NT2/D1 (cell line): Measurements from ENCODE around the gene TMEM247.

ENCODE experiments used
- DNase-seq: peaks from one replicate; pipeline ENCODE4 v3.0.0-alpha.2; 2011; ENCODE audit warnings: low read depth, low spot score
- H3K27me3 ChIP-seq: 2 replicates; pipeline ENCODE4 v1.6.0; 2011; ENCODE audit warnings: mild to moderate bottlenecking; ENCODE audit not compliant: insufficient read length, insufficient read depth
- H3K36me3 ChIP-seq: 2 replicates; pipeline ENCODE4 v1.6.1; 2011; ENCODE audit warnings: mild to moderate bottlenecking, low read length, mixed read lengths; ENCODE audit not compliant: insufficient read depth, insufficient read length
- H3K4me1 ChIP-seq: 2 replicates; pipeline ENCODE4 v1.5.1; 2011; ENCODE audit not compliant: insufficient read depth, insufficient read length
- H3K4me3 ChIP-seq: 2 replicates; pipeline ENCODE4 v1.5.1; 2011; ENCODE audit warnings: low read depth; ENCODE audit not compliant: insufficient read length
- H3K9ac ChIP-seq: 2 replicates; pipeline ENCODE4 v1.6.0; 2011; ENCODE audit warnings: low read depth; ENCODE audit not compliant: insufficient read length
- H3K9me3 ChIP-seq: 2 replicates; pipeline ENCODE4 v1.5.1; 2011; ENCODE audit warnings: mild to moderate bottlenecking, low read length; ENCODE audit not compliant: insufficient read depth
- SUZ12 ChIP-seq: IDR thresholded peaks from 2 replicates; pipeline ENCODE4 v1.6.1; 2011; ENCODE audit not compliant: insufficient read length, insufficient read depth; ENCODE audit errors: extremely low read depth
- YY1 ChIP-seq: IDR thresholded peaks from 2 replicates; pipeline ENCODE4 v1.6.1; 2011; ENCODE audit not compliant: insufficient read length, insufficient read depth
- ZNF274 ChIP-seq: IDR thresholded peaks from 2 replicates; pipeline ENCODE4 v1.6.1; 2011; ENCODE audit warnings: mild to moderate bottlenecking, low read depth, low read length

The TMEM247 gene

GRCh38 chr2:46489423-46490174, 10.2 kb downstream of the TMEM247 start:
- TF ChIP-seq ZNF274 (no peak), YY1 (no peak), SUZ12 (no peak)
- Histone ChIP-seq H3K9me3 (no peaks in the 10 kb centered on the region), H3K4me1 (peaks cover 9% of the 10 kb centered on the region), H3K27me3 (peaks cover 3% of the 10 kb centered on the region), H3K9ac (no peak overlapping the region), H3K4me3 (no peak overlapping the region), H3K36me3 (no peaks in the 10 kb centered on the region)
- no peak for DNase-seq

GRCh38 chr2:46490521-46491141, 11.3 kb downstream of the TMEM247 start:
- Histone ChIP-seq H3K9me3 (no peaks in the 10 kb centered on the region), H3K4me1 (peaks cover 9% of the 10 kb centered on the region), H3K4me3 (no peak overlapping the region), H3K27me3 (peaks cover 3% of the 10 kb centered on the region), H3K9ac (no peak overlapping the region), H3K36me3 (no peaks in the 10 kb centered on the region)
- no peak for DNase-seq
- TF ChIP-seq SUZ12 (no peak), ZNF274 (no peak), YY1 (no peak)

DNA sequence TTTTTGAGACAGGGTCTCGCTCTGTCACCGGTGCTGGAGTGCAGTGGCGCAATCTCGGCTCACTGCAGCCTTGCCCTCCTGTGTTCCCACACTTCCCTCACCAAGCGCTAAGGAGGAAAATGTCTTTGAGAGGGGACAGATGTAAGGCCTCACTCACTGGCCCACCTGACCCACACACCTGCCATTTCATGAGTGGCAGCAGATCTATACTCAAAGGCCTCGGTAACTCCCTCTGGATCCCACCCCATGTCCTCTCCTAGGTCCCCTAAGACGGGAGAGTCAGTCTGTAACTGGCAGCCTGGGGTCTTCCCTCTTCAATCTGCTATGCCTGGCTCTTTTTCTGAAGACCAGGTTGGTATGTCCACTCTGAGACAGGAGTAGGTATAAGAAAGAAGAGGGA, 12.9 kb downstream of the TMEM247 start:
- Histone ChIP-seq H3K9me3 (no peaks in the 10 kb centered on the region), H3K36me3 (no peaks in the 10 kb centered on the region), H3K27me3 (peaks cover 9% of the 10 kb centered on the region), H3K4me1 (peaks cover 9% of the 10 kb centered on the region), H3K4me3 (no peak overlapping the region), H3K9ac (no peak overlapping the region)
- DNase-seq = no peak
- TF ChIP-seq SUZ12 (no peak), ZNF274 (no peak), YY1 (no peak)

DNA sequence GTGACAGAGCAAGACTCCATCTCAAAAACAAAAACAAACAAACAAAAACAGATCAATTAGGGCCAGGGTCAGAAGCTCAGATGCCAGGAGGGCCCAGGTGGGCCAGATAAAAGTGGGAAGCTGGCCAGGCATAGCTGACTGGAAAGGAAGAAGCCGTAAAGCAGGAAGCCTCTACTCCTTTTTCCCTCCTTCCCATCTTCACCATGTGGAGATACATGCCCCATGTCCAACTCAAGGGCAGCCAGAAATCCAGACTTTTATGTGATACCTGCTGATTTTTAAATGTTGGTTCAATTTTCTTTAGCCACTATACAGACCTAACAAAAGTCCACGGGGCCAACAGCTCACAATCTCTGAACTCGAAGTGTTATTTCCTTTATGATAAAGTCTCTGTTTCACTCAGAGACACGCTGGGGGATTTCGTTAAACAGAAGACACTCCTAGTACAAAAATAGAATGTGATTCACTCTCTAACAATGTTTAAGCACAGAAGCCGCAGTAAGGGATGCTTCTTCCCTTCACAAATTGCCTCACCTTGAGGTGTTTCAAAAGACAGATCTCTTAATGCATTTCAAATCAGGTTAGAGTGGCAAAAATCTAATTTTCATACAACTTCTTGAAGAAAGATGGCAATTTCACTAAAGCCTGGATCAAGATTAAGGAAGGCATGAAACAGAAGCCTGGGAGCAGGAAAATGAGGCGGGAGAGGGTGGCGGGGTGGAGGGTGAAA, 14.0 kb downstream of the TMEM247 start:
- no peaks in the 10 kb centered on the region for H3K9me3 ChIP-seq
- H3K36me3 ChIP-seq = no peaks in the 10 kb centered on the region
- no peak for TF ChIP-seq YY1
- TF ChIP-seq ZNF274 = no peak
- TF ChIP-seq SUZ12 = no peak
- H3K9ac ChIP-seq = no peak overlapping the region
- H3K27me3 ChIP-seq = peaks cover 20% of the 10 kb centered on the region
- H3K4me3 ChIP-seq = no peak overlapping the region
- H3K4me1 ChIP-seq = peaks cover 7% of the 10 kb centered on the region
- DNase-seq = no peak

DNA sequence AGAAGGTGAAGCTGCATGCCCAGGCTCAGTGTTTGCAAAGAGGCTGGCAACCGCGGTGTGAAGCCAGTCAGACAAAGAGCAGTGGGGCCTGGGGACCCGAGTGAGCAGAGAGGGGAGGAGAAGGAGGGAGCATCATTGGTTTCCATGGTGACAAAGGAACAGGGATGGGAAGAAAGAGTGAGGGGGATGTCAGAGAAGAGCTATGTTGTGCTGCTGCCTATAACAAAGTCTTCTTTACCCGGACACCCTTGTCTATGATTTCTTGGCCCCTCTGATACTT, 14.5 kb downstream of the TMEM247 start:
- DNase-seq = no peak
- Histone ChIP-seq H3K36me3 (no peaks in the 10 kb centered on the region), H3K9me3 (no peaks in the 10 kb centered on the region), H3K4me3 (no peak overlapping the region), H3K27me3 (peaks cover 25% of the 10 kb centered on the region), H3K9ac (no peak overlapping the region), H3K4me1 (peaks cover 7% of the 10 kb centered on the region)
- TF ChIP-seq SUZ12 = no peak
- TF ChIP-seq YY1 = no peak
- no peak for TF ChIP-seq ZNF274

GRCh38 chr2:46494596-46494995, 15.2 kb downstream of the TMEM247 start:
- H3K9me3 ChIP-seq = no peaks in the 10 kb centered on the region
- H3K4me1 ChIP-seq = peaks cover 7% of the 10 kb centered on the region
- no peak overlapping the region for H3K4me3 ChIP-seq
- peaks cover 32% of the 10 kb centered on the region for H3K27me3 ChIP-seq
- TF ChIP-seq YY1 (no peak), SUZ12 (no peak), ZNF274 (no peak)
- no peak for DNase-seq
- no peak overlapping the region for H3K9ac ChIP-seq
- no peaks in the 10 kb centered on the region for H3K36me3 ChIP-seq
